Limb (tissue), 2 donors: ENCODE measurements around the gene HORMAD2.

Experiments used
- DNase-seq, 2 donors: peaks; one replicate each; pipeline ENCODE4 v3.0.0-alpha.2; 2016; ENCODE audit errors: extremely low spot score in 2 of 2

HORMAD2 gene

DNA sequence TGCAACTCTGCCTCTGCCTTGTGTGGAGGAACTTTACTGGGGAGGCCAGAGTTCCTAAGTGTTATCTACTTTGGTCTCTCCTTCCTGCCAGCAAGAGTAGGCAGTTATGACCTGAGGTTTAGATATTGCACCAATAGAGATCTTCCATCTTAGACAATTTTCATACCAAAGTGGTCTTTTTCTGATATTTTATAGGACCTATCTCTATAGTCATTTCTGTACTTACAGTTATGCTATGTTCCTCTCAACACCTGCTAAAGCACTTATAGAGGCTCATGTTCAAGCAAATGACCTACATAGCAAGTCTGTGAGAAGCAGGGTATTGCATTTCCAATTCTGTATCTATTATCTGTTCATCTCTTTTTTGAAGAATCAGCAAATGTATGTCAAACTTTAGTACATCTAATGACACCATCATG lies 80.8 kb downstream of the HORMAD2 start:
- DNase-seq = no peak

- no peak for DNase-seq
Observed at GRCh38 chr22:30167296-30167695, 87.0 kb downstream of the HORMAD2 start.

DNA sequence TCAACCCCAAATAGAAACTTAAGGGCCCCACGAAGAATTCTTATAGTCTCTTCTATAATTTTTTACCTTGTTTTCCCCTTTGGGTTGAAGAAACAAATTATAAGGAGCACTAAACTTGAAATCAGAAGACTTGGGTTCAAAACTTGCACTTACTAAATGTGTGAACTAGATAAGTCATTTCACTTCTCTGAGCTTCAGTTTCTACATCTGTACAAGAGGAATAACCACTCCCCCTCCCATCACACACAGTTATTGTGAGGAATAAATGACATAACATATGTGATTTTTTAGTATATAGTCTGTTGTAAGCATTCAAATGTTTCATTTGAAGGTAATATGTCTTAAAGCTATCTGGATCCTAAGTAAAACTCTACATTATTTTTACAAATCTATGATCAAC lies 87.5 kb downstream of the HORMAD2 start:
- no peak for DNase-seq

GRCh38 chr22:30169002-30169401 lies 88.7 kb downstream of the HORMAD2 start:
- no peak for DNase-seq

GRCh38 chr22:30170129-30170528 lies 89.9 kb downstream of the HORMAD2 start:
- DNase-seq = no peak

DNA sequence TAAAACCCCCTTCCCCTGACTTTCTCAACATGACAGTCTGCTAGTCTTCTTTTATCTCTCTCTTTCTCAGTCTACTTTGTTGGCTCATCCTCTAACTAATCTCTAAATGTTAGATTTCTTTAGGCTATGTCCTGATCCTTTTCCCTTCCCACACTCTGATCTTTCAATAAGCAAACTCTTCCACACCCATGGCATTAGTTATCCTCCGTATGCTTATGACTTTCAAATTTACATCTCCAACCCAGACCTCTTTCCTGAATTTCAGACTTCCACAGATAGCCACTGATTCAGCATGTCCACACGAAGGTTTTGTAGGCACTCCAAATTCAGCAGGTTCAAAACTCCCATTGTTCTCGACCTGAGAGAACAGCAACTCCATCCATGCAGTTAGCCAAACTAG lies 90.7 kb downstream of the HORMAD2 start:
- DNase-seq = no peak

GRCh38 chr22:30175690-30176288 lies 95.5 kb downstream of the HORMAD2 start:
- DNase-seq = no peak

DNA sequence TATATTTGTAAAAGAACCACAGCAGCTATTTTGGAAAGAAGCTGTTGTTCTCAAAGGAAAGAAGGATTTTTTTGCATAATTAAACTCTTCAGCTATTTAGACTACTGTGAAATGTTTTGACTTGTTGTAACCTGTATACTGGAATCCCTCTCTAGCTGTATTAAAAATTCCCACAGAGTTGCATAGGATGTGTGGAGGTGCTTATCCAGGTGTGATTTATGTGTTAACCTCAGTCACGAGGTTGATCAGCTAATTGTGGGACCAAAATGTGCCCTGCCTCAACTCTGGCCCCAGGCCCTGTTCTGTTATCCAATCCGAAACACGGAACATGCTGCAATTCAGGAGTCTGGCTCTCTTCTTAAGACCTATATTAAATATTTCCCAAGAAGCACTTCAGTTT lies 96.2 kb downstream of the HORMAD2 start:
- no peak for DNase-seq

DNA sequence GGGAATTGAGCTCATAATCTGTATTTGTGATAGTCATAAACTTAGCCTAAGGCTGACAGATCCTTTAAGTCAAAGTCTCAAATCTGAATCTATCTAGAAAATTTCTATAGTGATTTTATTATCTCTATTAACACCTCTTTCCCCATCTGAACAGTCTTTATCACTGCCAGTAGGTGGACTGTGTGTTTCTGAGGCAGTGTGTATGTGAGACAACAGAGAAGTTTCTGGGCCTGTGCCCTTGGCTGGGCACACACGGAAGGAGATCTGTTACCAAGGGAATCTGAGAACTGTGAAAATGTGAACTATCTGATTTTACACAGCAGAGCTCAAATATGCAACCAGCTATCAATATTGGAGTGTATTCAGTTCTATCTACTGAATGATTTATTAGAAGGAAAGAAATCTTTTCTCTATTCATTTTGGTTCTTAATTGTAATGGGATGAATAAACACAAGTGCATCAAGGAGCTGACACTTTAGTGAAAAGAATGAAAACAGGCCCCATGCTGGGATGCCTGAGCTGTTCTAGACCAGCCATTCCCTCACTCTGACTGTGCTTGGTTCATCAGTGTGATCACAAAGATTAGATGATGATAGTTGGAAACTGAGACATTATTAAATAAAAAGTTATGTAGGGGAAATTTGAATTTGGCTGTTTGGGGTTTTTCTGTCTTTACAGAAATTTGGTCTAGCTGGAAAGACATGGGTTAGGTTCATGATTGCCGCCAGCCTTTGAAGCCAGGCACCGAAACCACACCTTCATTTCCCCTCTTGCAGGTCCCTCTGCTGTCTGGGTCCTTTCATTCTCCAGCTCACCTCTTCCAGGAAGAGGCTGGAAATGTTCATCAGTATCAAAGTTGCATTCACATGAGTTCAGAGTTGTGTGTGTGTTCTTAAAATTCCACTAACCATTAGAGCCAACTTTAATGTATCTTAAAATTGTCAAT lies 98.2 kb downstream of the HORMAD2 start:
- DNase-seq = no peak

DNA sequence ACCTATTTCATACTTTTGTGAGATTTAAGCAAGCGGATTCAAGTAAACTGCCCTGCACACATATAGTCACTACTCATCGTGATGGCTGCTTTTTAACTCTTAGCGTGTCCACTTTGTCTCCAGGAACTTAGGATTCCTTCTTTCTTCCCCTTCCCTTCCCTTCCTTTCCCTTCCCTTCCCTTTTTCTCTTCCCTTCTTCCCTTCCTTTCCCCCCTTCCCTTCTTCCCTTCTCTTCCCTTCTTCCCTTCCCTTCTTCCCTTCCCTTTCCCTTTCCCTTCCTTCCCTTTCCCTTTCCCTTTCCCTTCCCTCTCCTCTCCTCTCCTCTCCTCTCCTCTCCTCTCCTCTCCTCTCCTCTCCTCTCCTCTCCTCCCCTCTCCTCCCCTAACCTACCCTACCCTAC lies 100.4 kb downstream of the HORMAD2 start:
- no peak for DNase-seq

GRCh38 chr22:30181459-30182349 lies 101.4 kb downstream of the HORMAD2 start:
- DNase-seq = no peak

DNA sequence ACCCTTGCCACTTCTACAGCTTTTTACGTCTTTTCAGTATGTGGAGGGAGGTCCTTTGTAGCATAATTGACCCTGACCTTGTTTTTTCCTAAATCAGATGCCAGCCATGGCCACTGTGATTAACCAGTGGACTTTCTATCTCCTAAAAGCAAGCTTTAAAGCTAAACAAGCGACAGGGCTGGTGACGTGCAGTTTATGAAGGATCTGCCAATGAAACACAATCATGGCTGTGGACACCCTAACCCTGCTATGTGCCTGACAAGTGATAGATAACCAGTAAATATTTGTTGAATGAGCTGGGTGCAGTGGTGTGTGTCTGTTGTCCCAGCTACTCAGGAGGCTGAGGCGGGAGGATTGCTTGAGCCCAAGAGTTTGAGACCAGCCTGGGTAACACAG lies 102.1 kb downstream of the HORMAD2 start:
- DNase-seq = no peak

DNA sequence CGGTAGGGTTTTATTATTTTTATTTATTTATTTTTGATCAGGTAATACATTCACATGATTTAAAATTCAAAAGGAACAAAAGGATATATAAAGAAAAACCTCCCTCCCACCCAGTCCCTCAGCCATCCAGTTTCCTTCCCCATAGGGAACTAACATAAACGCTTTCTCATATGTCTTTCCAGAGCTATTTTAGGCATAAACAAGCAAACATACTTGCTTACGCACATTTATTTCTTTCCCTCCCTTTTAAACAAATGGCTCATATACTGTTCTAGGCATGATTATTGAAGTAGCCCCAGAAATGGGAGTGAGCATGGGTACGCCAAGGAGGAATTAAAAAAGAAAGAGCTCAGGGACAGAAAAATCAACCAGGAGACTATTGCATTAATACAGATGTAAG lies 102.6 kb downstream of the HORMAD2 start:
- DNase-seq = no peak

DNA sequence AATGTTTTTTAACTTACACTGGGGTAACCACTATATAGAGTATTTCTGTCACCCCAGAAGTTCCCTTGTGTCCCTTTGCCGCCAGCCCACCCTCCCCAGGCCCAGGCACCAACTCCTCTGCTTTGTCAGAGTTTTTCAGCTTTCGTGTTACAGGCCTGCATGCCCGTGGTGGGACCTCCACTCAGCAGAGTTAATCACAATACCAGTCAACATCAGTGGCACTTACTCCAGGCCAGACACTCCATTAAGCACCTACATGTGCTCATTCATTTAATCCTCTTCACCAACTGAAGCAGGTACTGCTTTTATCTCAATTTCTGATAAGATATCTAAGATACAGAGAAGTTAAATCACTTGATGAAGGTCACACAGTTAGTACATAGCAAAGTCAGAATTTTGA lies 103.0 kb downstream of the HORMAD2 start:
- no peak for DNase-seq

DNA sequence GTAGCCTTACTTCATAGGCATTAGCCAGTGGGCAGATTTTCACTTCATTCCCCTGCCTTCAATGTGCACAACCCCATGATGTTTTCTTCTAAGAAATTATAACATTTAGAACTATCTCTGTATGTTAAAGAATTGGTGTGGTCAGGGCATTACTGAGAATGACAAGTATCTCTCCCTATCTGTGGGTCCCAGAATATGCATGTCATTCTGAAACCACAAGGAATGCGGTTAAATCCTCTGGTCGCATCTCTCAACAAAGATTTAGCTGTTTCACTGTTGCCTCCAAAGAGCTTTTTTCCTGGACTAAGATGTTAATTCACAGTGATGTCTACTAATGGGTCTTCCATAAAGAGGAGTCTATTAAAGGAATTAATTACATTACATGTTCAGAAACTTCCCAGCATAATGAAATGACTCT lies 103.6 kb downstream of the HORMAD2 start:
- no peak for DNase-seq

GRCh38 chr22:30185129-30185528 lies 104.9 kb downstream of the HORMAD2 start:
- DNase-seq = no peak

DNA sequence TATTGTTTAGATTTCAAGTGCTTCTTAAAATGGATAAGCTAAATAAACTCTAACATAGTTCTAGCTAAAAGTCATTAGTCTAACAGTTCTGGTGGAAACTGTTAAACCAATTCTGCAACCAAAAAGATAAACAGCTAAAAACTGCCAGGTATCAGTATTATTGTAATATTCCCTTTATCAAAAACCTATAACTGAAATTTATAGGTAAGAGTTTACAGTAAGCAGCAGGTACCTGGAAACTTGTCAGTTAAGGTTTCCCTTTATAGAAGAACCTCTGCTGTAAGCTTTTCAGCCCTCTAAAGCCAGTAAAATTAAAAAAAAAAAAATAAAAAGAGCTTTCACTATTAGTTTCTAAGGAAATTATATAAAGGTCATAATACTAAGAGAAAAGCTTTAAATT lies 105.3 kb downstream of the HORMAD2 start:
- no peak for DNase-seq

DNA sequence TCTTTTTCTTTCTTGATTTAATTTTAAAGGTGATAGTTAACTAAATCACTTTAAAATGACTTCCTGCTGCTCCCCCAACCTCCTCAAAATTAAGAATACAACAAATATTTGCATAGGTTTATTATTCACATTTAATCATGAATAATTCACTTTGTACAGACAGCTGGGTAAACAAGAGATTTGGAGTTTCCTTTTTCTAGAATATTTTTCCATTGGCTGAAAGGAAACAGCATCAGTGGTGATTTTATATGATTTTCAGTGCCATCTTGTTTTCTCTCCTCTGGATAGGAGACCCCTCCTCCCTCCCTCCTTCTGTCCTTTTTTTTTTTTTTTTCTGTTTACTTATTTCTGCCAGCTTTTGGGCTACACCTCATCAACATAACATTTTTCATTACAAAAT lies 105.8 kb downstream of the HORMAD2 start:
- DNase-seq = no peak

DNA sequence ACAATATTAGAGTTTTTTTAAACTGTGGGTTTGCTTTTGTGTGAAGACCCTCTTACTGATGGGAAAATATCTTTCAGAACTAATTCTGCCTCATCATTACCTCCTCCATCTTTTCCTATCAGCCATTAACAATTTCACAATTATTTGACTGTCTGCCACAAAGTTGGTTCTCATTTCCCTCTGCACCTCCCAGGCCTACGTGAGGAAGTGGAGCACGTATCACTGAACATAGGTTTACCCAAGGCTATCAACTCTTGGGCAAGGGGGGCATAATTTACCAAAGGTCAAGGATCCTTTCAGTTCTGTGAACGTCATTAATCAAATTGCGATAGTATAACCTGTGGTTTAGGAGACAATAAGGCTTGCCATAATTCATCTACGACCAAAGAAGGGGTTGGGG lies 106.2 kb downstream of the HORMAD2 start:
- no peak for DNase-seq

DNA sequence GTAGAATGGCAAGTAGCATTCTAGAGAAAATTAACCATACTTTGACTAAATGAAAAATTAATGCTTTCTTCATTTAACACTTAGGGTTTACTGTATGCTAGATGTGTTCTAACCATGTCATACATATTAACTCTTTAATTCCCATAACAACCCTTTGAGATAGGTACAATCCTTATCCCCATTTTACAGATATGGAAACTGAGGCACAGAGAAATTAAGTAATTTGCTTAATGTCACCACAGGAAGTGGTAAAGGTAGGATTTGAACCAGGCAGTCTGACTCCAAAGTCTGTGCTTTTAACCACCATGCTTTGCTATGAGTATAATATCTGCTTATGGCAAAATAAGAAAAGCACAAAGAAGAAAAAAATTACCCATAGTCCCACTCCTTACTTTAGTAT lies 106.8 kb downstream of the HORMAD2 start:
- no peak for DNase-seq

- no peak for DNase-seq
Observed at GRCh38 chr22:30187529-30188407, 107.5 kb downstream of the HORMAD2 start.
